KG1 (cell line): ENCODE results near the gene DIP2C.

Experiments used
- DNase-seq: peaks from one replicate; lab custom pipeline; 2025; lab: John Stamatoyannopoulos, UW

Gene DIP2C

DNA sequence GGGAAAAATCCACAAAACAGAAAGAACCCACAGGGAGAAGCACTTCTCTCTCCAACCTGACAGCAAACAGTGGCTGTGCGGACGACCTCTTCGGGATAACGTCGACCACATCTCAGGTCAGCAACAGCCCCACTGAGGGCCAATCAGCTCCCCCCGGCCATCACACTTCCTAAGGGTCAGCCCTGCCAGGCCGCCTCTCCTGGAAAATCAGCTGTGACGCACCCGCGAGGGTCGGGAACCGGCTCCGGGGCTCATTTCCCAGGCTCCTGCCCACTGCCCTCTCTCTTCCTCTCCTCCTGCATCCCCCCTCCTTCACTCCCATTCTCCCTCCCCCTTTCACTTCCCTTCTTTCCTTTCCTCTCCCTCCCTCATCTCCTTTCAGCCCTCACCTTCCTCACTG is 118.3 kb downstream of the DIP2C start:
- no peak for DNase-seq

DNA sequence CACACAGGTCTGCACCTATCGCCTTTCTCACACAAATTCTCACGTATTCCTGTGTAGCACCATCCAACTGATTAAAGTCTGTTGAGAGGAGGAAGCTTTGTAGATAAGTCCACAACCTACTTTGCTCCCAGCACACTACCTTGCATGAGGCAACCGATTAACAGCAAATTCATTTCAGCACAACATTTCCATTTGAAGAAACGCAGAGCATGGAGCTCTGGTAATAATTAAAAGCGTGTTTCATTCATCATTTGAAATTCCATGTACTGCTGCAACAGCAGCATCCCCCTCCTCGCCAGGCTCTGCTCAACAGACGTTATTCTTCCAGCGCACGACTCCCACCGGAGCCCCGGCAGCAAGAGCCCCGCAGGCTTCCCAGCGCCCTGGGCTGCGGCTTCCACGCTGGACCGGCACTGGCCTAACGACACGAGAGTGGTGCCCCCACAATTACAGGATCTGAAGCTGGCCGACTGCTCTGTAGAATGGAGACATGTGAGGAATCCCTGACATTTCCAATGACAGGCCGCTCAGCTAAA is 118.8 kb downstream of the DIP2C start:
- no peak for DNase-seq

DNA sequence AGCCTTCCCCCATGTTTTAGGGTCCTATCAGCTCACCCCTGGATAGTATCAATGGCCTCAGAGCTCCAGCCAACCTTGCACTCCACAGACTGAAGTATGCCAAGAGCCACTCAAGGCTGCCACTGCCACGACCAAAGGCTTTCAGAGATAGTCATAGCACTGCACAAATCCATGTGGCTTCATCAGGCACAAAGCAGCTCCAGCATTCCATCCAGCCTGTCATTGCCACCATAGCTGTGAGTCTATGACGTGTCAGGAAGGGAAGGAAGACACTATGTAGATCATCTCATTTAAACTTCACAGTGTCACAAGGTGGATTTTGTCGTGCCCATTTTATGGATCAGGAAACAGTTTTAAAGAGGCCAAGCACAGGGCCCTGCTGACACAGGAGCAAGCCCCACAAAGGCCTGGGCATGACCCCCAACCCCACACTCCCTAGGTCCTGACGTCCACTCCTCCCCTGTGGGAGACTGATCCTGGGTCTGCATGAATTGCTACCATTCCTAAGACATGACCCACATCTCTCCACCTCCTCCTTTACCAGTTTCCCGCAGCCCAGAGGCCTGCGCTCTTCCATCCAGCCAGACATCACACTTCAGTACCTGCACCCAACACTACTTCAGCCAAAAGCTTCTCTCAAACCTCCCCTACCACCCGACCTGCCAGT is 119.4 kb downstream of the DIP2C start:
- no peak for DNase-seq

DNA sequence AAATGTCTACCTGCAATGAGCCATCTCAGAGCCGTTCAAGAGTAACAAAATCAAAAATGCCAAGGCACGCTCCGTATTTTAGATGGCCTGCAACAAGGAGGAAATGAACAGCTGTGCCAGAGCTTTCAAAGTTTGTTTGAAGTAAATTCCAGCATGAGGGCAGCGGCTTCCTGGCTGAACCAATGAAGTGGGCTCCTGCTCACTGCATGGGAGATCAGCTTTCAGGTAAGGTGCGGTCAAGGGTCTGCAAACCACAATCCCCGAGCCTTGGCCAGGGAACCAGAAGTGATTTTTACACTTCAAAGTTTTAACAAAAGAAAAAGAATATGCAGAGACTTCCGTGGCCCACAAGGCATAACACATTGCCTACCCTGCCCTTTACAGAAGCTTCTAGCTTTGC is 120.6 kb downstream of the DIP2C start:
- DNase-seq: no peak

- DNase-seq: no peak
These were observed 121.6 kb downstream of the DIP2C start for GRCh38 chr10:567869-568268.

DNA sequence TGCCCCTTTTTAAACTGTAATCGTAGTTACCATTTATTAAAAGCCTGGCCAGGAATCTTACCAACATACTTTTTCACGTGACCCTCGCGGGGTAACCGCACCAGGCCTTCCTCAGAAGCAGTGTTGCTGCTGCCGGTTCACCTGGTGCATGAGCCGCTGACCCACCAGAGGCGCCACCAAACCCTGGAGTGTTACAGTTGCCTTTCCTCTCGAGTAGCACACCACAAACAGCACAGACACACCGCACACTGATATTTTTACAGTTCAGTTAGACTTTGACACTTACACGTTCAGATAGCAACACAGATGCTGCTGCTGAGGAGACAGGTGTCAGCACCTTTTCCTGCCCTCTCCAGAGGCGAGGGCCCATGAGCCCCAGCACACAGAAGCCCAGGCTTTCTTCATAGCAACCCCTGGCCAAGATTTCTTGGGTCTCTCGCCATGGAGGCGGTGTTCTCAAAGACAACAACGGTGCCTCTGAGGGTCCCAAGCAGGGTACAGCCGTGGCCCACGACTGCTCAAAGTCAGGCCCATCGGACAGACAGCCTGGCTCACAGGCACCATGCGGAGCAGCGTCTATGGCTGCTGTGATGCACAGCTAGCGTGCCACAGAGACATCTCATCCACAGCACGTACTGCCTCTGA is 123.1 kb downstream of the DIP2C start:
- DNase-seq: no peak

DNA sequence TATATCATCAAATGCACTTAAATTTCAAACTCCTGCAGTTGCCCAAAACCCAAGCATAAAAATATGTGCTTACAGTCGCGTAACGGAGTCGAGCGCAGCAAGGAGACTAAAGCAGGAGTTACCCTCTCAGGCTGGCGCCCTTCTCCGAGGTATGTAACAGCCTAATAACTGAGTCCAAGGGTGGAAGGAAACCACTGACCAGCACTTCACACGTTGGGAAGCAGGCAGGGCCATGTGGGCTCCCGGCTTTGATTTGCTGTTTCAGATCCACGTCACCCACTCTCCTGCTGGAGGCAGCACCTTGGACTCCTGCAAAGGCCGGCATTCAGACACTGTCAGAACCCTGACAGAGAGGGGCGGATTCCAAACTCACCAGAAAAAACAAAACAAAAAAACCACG is 123.8 kb downstream of the DIP2C start:
- no peak for DNase-seq

GRCh38 chr10:565146-565545 is 124.3 kb downstream of the DIP2C start:
- DNase-seq: no peak

- DNase-seq: no peak
These were observed 125.6 kb downstream of the DIP2C start for GRCh38 chr10:563827-564226.

- DNase-seq: no peak
These were observed 127.3 kb downstream of the DIP2C start for GRCh38 chr10:562142-562541.

- no peak for DNase-seq
These were observed 127.7 kb downstream of the DIP2C start for GRCh38 chr10:561721-562120.

DNA sequence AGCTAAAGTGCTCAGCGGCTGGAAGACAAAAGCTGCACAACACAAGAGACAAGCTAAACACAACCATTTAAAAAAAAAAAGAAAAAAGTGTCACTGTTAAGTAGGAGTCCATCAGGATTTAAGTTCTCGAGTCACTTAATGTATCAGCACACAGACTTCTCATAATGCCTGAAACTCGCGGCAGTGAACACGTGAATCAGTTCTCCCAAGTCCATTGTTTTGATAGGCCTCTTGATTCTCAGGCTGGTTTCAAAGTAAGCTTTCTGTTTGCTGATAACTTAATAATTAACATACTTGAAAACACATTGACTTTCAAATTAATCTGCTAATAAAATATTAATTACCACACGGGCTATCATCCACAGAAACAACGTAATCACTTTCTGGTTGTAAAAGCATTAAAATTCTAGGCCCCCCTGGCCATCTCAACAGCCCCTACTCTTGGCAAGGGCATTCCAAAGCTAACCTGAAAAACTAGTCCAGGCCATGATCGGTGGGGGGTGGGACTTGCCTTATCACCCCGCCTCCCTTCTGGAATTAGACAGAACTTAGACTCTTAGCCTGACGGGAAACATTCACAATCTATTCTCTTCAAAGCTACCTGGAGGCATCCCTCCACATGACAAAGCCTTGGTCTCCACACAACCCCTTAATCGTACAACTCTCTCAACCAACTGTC is 129.0 kb downstream of the DIP2C start:
- DNase-seq: no peak

GRCh38 chr10:559767-560047 is 129.8 kb downstream of the DIP2C start:
- DNase-seq: no peak

DNA sequence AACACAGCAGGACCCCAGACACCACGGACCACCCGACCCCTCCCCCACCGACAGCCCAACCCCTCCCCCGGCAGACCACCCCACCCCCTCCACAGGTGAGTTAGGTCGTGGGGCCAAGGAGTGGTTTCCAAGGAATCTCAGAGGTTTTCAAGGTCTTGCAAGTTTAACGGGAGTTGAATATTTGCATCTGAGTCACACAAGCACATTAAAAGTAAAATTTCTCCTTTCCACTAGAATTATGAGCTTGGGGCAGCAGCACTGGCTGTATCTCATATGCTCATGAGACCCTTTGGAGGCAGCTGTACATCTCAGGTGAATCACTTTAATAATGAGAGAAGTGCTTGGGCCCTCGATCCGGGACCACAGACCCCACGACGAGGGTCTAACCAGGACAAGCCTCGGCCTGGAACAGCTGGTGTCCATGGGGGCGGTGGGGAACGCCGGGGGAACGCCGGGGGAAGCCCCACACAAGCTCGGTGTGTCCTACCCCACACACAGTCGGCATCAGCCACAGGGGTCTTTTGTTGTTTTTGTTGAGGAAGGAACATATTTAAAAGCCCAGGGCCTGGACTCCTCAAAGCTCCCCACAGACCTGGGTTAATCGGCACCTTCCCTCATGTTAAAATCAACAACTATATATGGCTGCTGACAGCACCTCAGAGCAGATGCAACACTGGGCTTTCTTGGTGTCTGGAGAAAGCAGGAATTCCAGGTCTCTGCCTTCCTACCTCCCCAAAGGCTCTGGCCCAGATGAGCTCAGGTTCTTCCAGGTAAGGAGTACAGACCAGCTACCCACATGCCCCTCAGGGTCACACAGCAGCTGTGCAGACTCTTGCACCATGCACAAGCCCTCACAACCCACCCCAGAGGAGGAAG is 130.3 kb downstream of the DIP2C start:
- DNase-seq: no peak

DNA sequence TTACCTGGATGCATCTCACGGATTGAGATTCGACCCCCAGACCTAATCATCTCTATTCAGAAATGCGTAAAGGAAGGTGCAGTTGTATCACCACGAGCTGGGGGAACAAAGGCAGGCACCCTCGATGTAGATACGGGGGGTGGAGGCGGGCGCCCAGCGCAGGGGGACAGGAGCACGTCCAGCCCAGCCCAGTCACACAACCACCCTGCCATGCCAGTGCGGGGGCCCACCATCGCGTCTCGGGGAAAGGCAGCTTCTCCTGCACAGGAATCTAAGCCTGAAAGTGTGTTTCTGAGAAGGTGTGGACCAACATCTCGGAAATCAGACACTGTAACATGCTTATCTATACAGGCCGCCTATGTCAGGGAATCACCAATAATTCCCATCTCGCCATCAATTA is 131.1 kb downstream of the DIP2C start:
- no peak for DNase-seq

- no peak for DNase-seq
These were observed 131.6 kb downstream of the DIP2C start for GRCh38 chr10:557792-558328.

DNA sequence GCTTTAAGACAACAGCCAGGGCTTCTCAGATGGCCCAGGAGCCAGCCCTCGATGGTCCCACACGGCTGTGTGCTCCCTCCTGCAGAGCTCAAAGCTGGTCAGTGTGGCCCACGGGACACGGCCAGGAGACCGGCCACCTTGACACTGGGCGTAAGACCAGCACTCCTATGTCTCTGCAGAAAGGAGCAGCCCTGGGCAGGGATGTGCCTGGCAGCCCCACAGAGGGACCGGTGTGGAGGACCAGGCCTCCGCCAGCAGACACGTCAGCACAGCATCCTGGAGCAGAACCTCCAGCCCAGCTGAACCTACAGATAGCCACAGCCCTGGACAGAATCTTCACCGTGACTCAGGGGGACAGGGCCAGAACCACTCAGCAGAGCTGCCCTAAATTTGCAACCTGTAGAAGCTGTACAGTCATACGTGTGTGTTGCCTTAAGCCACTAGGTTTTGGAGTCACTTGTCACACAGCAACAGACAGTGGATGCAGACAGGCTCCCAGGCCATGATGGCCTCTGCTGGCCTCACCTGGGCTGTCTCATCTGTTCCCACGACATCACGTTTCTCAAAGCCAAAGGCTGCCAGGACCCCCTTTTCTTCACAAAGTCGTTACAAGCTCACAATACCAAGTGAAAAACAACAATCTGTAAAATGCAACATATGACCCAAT is 132.4 kb downstream of the DIP2C start:
- no peak for DNase-seq

DNA sequence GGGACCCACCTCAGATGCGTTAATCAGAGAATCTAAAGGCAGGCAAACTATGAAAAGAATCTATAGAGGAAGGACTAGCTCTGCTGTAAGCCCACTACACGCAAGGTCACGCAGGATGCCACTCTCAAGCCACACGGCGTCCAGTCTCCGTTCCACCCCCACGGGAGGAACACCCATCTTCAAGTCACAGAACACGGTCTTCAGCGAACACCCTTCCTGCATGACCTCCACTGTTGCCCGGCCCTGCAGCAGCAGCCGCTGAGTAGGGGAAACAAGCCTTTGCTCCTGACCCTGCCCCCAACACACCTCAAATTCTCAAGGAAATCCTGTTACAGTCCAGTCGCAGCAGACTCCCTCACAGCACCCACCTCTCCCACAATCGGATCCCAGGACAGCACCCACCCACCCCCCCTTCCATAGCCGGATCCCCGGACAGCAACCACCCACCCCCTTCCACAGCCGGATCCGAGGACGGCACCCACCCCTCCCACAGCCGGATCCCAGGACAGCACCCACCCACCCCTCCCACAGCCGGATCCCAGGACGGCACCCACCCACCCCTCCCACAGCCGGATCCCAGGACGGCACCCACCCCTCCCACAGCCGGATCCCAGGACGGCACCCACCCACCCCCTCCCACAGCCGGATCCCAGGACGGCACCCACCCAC is 133.7 kb downstream of the DIP2C start:
- DNase-seq: no peak

DNA sequence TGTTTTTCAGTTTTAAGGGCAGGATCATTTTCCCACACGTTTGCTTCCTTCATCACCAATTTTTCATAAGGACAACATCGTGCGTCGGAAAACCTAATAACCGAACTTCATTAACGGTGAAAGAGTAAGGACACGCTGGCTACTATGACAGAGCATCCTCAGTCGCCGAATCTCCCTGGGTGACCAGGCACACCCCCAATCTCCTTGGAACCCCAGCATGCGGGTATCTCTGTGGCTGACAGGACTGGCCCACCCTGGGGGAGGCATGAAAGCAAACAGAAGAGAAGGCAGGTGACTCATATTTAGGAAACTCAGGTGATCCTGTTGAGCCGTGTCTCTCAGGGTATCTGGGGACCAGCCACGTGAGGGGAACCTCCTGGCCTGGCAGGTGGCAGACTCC is 134.2 kb downstream of the DIP2C start:
- DNase-seq: no peak

- no peak for DNase-seq
These were observed 135.2 kb downstream of the DIP2C start for GRCh38 chr10:554182-554848.

DNA sequence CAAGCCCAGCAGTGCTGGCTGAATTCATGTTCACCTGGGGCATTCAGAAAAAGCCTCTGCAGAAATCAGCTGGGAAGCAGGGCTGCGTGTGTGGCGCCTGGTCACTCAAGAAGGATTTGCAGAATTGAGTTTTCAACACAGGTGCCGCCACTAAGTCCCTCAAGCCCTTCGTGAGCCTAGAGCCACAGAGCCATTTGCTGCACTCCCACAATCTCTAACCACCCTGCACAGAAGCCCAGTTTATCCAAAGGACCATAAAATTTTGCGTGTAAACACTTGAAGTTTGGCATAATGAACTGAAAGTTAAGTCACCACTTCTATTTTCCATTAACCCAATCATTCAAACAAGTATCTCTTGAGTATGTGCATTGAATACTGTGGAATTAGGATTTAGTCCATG is 136.2 kb downstream of the DIP2C start:
- DNase-seq: no peak
